ENCODE measurements around the gene GPRC6A. TPM values are rescaled to one million over a fixed set of nuclear protein-coding genes. Genes with fewer than 3 reads are reported as not detected.
"Not testable (repeated sequence)": the region's sequence is repeated elsewhere in the genome, so short reads cannot be mapped to it uniquely, and the experiment has no call there.

GPRC6A gene, protein sequence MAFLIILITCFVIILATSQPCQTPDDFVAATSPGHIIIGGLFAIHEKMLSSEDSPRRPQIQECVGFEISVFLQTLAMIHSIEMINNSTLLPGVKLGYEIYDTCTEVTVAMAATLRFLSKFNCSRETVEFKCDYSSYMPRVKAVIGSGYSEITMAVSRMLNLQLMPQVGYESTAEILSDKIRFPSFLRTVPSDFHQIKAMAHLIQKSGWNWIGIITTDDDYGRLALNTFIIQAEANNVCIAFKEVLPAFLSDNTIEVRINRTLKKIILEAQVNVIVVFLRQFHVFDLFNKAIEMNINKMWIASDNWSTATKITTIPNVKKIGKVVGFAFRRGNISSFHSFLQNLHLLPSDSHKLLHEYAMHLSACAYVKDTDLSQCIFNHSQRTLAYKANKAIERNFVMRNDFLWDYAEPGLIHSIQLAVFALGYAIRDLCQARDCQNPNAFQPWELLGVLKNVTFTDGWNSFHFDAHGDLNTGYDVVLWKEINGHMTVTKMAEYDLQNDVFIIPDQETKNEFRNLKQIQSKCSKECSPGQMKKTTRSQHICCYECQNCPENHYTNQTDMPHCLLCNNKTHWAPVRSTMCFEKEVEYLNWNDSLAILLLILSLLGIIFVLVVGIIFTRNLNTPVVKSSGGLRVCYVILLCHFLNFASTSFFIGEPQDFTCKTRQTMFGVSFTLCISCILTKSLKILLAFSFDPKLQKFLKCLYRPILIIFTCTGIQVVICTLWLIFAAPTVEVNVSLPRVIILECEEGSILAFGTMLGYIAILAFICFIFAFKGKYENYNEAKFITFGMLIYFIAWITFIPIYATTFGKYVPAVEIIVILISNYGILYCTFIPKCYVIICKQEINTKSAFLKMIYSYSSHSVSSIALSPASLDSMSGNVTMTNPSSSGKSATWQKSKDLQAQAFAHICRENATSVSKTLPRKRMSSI
- total RNA-seq, result not detected
- long read RNA-seq, result 0 reads

DNA sequence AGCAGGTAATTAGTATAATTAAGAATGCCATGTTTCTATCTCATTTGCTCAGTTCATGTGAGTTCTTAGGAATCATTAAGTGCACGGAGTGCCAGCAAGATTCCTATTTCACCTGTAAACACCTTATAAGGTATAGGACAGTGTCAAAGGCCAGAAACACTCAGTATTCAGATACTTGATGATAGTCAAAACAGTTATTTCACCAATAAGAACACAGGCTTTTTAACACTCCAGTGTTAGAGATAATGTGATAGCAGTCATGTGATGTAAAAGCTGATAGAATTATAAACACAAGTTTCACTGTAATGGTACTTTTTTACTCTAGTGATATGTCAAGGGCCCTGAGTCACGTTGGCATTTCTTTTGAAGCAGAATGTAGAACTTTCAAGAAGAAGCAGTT, at the start of gene GPRC6A:
Gene GPRC6A (minus strand): TSS at position 101 of the 400 bp plus-strand sequence. CDS start 70 bp downstream, at position 31.
- DNase-seq (ENCODE audit: low spot score), result no peak

- DNase-seq (ENCODE audit: low spot score), result no peak
Measured at GRCh38 chr6:116877743-116878142, 48.9 kb upstream of the GPRC6A start.

GRCh38 chr6:116876635-116877611, 48.0 kb upstream of the GPRC6A start, which contains the start of gene RFX6:
Gene RFX6, plus strand, starts transcription at chr6:116877242. Its CDS starts 34 bp downstream, at chr6:116877276.
- no peak for DNase-seq (ENCODE audit: low spot score)

- DNase-seq (ENCODE audit: low spot score), result no peak
Measured at GRCh38 chr6:116876107-116876506, 47.2 kb upstream of the GPRC6A start.

DNA sequence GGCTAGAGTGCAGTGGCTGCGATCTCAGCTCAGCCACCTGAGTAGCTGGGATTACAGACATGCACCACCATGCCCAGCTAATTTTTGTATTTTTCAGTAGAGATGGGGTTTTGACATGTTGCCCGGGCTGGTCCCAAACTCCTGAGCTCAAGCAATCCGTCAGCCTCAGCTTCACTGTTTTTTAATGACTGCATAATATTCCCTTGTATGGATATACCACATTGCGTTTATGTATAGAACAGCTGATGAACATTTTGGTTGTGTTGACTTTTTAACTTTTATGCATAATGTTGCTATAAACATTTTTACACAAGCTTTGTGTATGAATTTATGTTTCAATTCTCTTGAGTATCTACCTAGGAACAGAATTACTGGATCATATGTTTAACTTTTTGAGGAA, 43.9 kb upstream of the GPRC6A start:
- DNase-seq (ENCODE audit: low spot score), result no peak

DNA sequence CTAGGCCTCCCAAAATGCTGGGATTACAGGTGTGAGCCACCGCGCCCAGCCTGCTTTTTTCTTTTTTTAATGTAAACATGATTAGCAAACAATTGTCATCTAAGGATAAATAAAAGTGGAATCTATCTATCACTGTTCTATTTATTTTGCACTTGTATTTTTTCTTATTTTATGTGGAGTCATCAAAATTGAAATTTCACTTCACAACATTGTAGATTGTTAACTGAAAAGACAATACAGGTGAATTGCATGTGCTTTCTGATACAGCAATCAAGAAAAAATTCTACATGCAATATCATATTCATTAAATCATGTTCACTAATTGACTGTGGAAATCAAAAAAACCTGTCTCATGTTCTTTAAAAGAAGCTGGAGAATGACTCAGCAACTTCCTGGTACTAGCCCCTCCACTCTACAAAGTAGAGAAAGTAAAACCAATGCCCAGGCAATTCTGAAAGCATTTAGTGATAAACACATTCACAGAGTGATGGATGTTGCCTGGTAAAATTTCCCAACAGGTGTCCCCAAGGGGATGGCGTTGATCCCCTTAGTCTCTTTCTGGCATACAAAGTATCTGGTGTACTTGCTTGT, 37.5 kb upstream of the GPRC6A start:
- no peak for DNase-seq (ENCODE audit: low spot score)

DNA sequence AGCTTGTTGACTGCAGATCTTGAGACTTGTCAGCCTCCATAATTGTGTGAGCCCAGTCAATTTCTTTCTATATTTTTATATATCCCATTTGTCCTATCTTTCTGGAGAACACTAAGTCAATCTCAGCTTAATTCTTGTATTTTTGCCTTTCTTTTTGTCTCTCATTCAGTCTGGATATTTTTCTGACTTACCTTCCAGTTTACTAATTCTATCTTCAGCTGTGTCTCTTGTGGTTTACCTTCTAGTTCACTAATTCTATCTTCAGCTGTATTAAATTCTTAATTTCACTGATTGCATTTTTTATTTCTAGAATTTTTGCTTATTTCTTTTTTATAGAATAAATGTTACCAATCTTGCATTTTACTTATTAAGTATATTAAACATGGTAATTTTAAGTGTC, 30.4 kb upstream of the GPRC6A start:
- no peak for DNase-seq (ENCODE audit: low spot score)

- no peak for DNase-seq (ENCODE audit: low spot score)
Measured at GRCh38 chr6:116858060-116858459, 29.2 kb upstream of the GPRC6A start.

GRCh38 chr6:116847227-116847626, 18.3 kb upstream of the GPRC6A start:
- no peak for DNase-seq (ENCODE audit: low spot score)

GRCh38 chr6:116842459-116842858, 13.6 kb upstream of the GPRC6A start:
- no peak for DNase-seq (ENCODE audit: low spot score)

DNA sequence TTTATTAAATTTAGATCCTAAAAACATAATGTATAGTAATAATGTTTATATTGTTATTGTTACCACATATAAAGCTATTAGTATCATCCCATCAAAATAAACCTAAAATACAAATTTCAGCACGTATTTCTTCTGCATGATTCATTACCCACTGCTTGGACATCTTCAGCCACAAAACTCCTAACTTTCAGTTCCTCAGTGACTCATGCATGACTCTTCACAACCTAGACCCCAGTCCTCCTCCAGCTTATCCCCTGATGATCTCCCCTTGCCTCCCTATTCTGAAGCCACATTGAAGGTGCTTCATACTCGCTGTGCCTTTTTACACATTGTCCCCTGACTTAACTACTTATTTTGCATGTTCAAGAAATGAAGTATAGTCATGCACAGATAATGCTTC, 11.2 kb upstream of the GPRC6A start:
- no peak for DNase-seq (ENCODE audit: low spot score)

DNA sequence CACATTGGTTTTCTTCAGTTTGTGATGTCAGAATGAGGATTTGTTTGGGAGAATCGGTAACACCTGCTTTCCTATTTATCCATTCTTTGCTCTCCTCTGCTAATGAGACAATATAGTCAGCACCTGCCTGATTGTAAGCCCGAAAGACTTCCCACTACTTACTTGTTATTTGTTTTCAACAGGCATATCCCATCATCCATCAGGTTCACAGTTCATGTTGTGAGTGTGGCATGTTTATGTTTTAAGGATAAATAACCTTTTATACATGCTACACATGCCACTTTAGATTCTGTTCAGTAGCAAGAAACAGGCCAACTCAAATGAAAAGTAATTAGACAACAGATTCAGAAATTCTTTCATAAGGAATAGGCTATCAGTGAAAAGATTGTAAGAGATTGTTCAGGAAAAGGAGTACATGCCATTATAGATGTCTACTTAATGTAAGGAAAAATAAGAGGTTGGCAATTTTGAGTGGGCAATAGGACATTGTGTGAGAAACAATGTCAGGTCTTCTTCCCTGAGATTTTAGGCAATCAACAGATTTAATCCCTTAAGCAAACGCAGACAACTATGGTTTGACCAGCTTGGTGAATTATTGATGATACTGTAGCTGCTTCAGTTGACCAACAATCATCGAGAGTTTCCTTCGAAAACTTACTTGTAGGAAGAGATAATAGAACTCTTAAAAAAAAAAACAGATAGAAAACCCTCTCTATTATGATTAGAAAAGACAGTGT, 7.9 kb upstream of the GPRC6A start:
- no peak for DNase-seq (ENCODE audit: low spot score)

GRCh38 chr6:116834526-116834925, 5.6 kb upstream of the GPRC6A start:
- DNase-seq (ENCODE audit: low spot score), result not testable (repeated sequence)

- DNase-seq (ENCODE audit: low spot score), result no peak
Measured at GRCh38 chr6:116827561-116828240, 1.2 kb downstream of the GPRC6A start.

DNA sequence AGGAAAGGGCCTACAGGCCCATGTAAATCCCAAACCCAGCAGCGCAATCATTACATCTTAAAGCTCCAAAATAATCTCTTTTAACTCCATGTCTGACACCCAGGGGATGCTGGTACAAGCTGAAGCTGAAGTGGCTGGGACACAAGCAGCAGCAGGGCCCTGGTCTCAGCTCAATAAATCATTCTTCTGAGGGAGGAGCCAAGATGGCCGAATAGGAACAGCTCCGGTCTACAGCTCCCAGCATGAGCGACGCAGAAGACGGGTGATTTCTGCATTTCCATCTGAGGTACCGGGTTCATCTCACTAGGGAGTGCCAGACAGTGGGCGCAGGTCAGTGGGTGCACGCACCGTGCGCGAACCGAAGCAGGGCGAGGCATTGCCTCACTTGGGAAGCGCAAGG, 12.5 kb downstream of the GPRC6A start:
- DNase-seq (ENCODE audit: low spot score), result not testable (repeated sequence)

DNA sequence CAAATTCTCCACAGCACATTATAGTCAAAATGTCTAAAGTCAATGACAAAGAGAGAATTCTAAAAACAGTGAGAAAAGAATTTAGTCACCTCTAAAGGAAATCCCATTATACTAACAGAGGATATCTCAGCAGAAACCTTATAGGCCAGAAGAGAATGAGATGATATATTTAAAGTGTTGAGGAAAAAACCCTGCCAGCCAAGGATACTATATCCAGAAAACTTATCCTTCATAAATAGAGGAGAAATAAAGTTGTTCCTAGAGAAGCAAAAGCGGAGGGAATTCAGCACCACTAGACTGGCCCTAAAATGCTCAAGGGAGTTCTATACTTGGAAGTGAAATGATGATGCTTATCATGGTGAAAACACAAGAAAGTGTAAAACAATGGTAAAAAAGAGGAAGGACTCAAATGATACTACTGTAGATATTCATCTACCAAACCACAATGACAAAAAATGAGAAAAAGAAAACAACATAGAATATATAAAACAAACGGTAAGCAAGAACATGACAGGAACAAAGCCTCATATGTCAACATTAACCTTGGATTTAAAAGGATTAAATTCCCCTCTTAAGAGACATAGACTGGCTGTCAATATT, 16.7 kb downstream of the GPRC6A start:
- no peak for DNase-seq (ENCODE audit: low spot score)

DNA sequence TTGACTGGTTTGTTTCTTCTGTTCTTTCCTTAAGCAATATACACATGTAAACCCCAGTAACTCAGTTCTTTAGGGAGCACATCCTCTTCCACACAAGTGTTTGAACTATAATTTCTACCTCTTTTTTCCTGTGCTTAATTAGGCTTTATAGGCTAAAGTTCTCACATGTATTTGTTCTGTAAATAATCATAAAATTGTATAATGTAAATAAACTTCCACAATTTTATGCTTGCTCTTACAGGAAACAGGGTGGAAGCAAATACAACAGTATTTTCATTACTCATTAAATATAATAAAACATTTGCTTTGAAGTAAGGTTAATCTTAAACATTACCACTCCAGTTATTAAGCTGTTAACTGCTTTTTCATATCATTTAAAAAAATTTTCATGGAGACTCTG, 26.9 kb downstream of the GPRC6A start:
- no peak for DNase-seq (ENCODE audit: low spot score)

DNA sequence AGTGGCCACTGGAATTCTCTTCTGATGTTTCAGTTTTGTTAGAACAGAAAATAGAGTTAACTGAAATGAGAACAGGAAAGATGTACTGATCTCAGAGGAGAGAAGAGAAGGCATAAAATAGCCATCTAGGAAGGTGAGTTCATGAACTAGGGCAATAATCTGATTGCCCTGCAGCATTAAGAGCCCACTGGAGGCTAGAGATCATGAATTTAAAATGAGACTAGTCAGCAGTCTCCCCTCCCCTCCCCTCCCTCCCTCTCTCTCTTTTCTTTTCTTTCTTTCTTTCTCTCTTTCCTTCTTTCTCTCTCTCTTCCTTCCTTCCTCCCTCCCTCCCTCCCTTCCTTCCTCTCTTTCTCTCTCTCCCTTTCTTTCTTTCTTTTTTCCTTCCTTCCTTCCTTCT, 28.9 kb downstream of the GPRC6A start:
- DNase-seq (ENCODE audit: low spot score), result no peak

GRCh38 chr6:116797585-116797984, 31.3 kb downstream of the GPRC6A start:
- no peak for DNase-seq (ENCODE audit: low spot score)
